OCI-LY7 (cell line): Measurements from ENCODE around the gene HNRNPD. TPM values are rescaled to one million over a fixed set of nuclear protein-coding genes. Genes with fewer than 3 reads are reported as not detected.

ENCODE experiments used
- BruUV-seq: library from RNA; stranded (reverse); fragments of 400-500 nt; replicated peaks from 2 replicates; lab custom pipeline; 2021; lab: Mats Ljungman, UMichigan
- CTCF ChIA-PET: fragments of 300-600 bp; sonication (Branson Sonifier 250); formaldehyde crosslinking; loops from one replicate; lab custom pipeline; 2022; ENCODE audit warnings: antibody characterized with exemption; ENCODE audit not compliant: unreplicated experiment; lab: Charles Lee
- POLR2A ChIA-PET: fragments of 300-600 bp; sonication (Branson Sonifier 250); formaldehyde crosslinking; loops from one replicate; lab custom pipeline; 2022; ENCODE audit warnings: antibody characterized with exemption; lab: Charles Lee
- DNase-seq: peaks from one replicate; pipeline ENCODE4 v3.0.0-alpha.2; 2015; ENCODE audit warnings: low spot score
- H2AFZ ChIP-seq: fragments of 200-600 bp; sonication (generic), shearing (Covaris generic); 2 replicates; pipeline ENCODE4 v1.6.1; 2014; ENCODE audit warnings: mild to moderate bottlenecking, antibody characterized with exemption, low read length, moderate library complexity
- H3K27ac ChIP-seq: fragments of 200-600 bp; sonication (generic); 2 replicates; pipeline ENCODE4 v1.5.1; 2014; ENCODE audit warnings: mixed run types, low read depth, mild to moderate bottlenecking, moderate library complexity, low read length, inconsistent platforms; ENCODE audit not compliant: poor library complexity, severe bottlenecking
- H3K36me3 ChIP-seq: fragments of 200-600 bp; sonication (generic); 2 replicates; pipeline ENCODE4 v1.6.1; 2014; ENCODE audit warnings: mild to moderate bottlenecking, antibody characterized with exemption, low read length, moderate library complexity, mixed read lengths; ENCODE audit not compliant: insufficient read depth
- H3K4me1 ChIP-seq: fragments of 200-600 bp; sonication (generic); 2 replicates; pipeline ENCODE4 v1.5.1; 2014; ENCODE audit warnings: mild to moderate bottlenecking, low read length; ENCODE audit not compliant: insufficient read depth, poor library complexity, severe bottlenecking
- H3K4me2 ChIP-seq: fragments of 200-600 bp; sonication (generic); 2 replicates; pipeline ENCODE4 v1.6.1; 2014; ENCODE audit warnings: mild to moderate bottlenecking, low read length
- H3K4me3 ChIP-seq: fragments of 200-600 bp; sonication (generic); 2 replicates; pipeline ENCODE4 v1.5.1; 2014; ENCODE audit warnings: mild to moderate bottlenecking, low read depth, low read length; ENCODE audit not compliant: poor library complexity, severe bottlenecking
- H3K79me2 ChIP-seq: fragments of 200-600 bp; sonication (generic); 2 replicates; pipeline ENCODE4 v1.6.1; 2016; ENCODE audit warnings: low read depth, mild to moderate bottlenecking, low read length, moderate library complexity, mixed read lengths; ENCODE audit not compliant: insufficient read depth
- H3K9me2 ChIP-seq: fragments of 200-600 bp; sonication (generic); 2 replicates; pipeline ENCODE4 v1.6.1; 2016; ENCODE audit warnings: mild to moderate bottlenecking, low read length, mixed read lengths; ENCODE audit not compliant: insufficient read depth
- H3K9me3 ChIP-seq: fragments of 200-600 bp; sonication (generic); 2 replicates; pipeline ENCODE4 v1.6.1; 2014; ENCODE audit warnings: mild to moderate bottlenecking, mixed run types, low read length, mixed read lengths
- H4K20me1 ChIP-seq: fragments of 200-600 bp; sonication (generic); 2 replicates; pipeline ENCODE4 v1.6.1; 2014; ENCODE audit warnings: mild to moderate bottlenecking, antibody characterized with exemption, low read length, moderate library complexity, mixed read lengths; ENCODE audit not compliant: insufficient read depth
- CTCF ChIP-seq: fragments of 200-600 bp; sonication (generic); conservative IDR thresholded peaks from 2 replicates; pipeline ENCODE4 v1.5.1; 2014; ENCODE audit warnings: mild to moderate bottlenecking, antibody characterized with exemption, low read length, moderate library complexity, mixed read lengths
- EZH2phosphoT487 ChIP-seq: fragments of 200-600 bp; sonication (generic); IDR thresholded peaks from 2 replicates; pipeline ENCODE4 v1.6.1; 2018; ENCODE audit warnings: low read depth, borderline replicate concordance, mild to moderate bottlenecking, mixed run types, antibody characterized with exemption, low read length, moderate library complexity, mixed read lengths
- intact Hi-C: fragments of 100-400 bp; cut with micrococcal nuclease; formaldehyde crosslinking; loops from one replicate; pipeline ENCODE4 v1.10.0; 2022; ENCODE audit not compliant: unreplicated experiment
- total RNA-seq, 2 experiments: library from RNA; depleted of rRNA in 1 of 2; stranded (reverse); fragments of >200 nt in 1 of 2; shearing (Covaris generic) in 1 of 2; gene quantifications; 2 replicates each; pipeline ENCODE4 v1.2.3, GENCODE V29; 2014 to 2022

The HNRNPD gene
- total RNA-seq, 2 experiments from 2014 or later, result 127 to 572 TPM

- Histone ChIP-seq H3K4me2 (peak overlapping the region; percentile 44), H3K9me3 (no peaks in the 10 kb centered on the region), H3K9me2 (no peaks in the 10 kb centered on the region), H3K27ac (no peak overlapping the region), H2AFZ (no peak overlapping the region), H3K4me3 (peak overlapping the region; percentile 16), H4K20me1 (peaks cover 87% of the 10 kb centered on the region), H3K4me1 (peaks cover 79% of the 10 kb centered on the region), H3K36me3 (peaks cover 97% of the 10 kb centered on the region), H3K79me2 (peaks cover 100% of the 10 kb centered on the region)
- DNase-seq, result no peak
- no TSS peak for BruUV-seq
- intact Hi-C loops, result no loop called here
- CTCF ChIA-PET, result no interaction called here
- TF ChIP-seq EZH2phosphoT487 (no peak), CTCF (no peak)
- POLR2A ChIA-PET, result interaction anchor here (0.5 kb wide), 1 partner anchor 8 kb away, joined by 3 read pairs; no protein-coding TSS in a partner anchor
Observed at GRCh38 chr4:82363896-82364487, 9.8 kb downstream of the HNRNPD start.

GRCh38 chr4:82362565-82362964 lies 11.2 kb downstream of the HNRNPD start:
- Histone ChIP-seq H3K9me3 (no peaks in the 10 kb centered on the region), H3K79me2 (peaks cover 100% of the 10 kb centered on the region), H3K36me3 (peaks cover 97% of the 10 kb centered on the region), H4K20me1 (peaks cover 87% of the 10 kb centered on the region), H3K4me3 (no peak overlapping the region), H3K9me2 (no peaks in the 10 kb centered on the region), H3K27ac (no peak overlapping the region), H3K4me2 (peak overlapping the region; percentile 25; the same call in 1 of the 2 replicates), H2AFZ (no peak overlapping the region), H3K4me1 (peaks cover 65% of the 10 kb centered on the region)
- DNase-seq, result no peak
- ChIA-PET POLR2A (interaction anchor here (0.9 to 2.7 kb wide), 2 partner anchors 14 to 1294 kb away, joined by 3 to 9 read pairs; no protein-coding TSS in a partner anchor), CTCF (no interaction called here)
- BruUV-seq, result no TSS peak
- TF ChIP-seq EZH2phosphoT487, result no peak
- no peak for TF ChIP-seq CTCF
- intact Hi-C loops, result no loop called here
